Neutrophil (primary cell): ENCODE measurements around the gene SEC31A.
A peak's percentile ranks its signal among the peaks of the same experiment; 100 is the strongest.

Experiments
- H3K27ac ChIP-seq: fragments of 200-600 bp; sonication (generic); 2 replicates; pipeline ENCODE4 v1.5.1; 2016; ENCODE audit warnings: mild to moderate bottlenecking, moderate library complexity
- H3K27me3 ChIP-seq: fragments of 200-600 bp; sonication (generic); 2 replicates; pipeline ENCODE4 v1.6.0; 2016; ENCODE audit warnings: mild to moderate bottlenecking
- H3K36me3 ChIP-seq: fragments of 200-600 bp; sonication (generic); 2 replicates; pipeline ENCODE4 v1.5.1; 2017
- H3K4me1 ChIP-seq, 2 experiments: fragments of 200-600 bp in 1 of 2; sonication (generic) in 1 of 2; 1 replicate in 1 of 2; 2 replicates in 1 of 2; pipeline versions ENCODE4 v1.5.1 to v1.6.1; 2013 to 2016; ENCODE audit warnings: low read depth in 1 of 2, low read length in 1 of 2, mild to moderate bottlenecking in 1 of 2, moderate library complexity in 1 of 2; ENCODE audit not compliant: control insufficient read depth in 1 of 2, insufficient read depth in 1 of 2
- H3K4me3 ChIP-seq, 2 experiments: fragments of 200-600 bp in 1 of 2; sonication (generic) in 1 of 2; 1 replicate in 1 of 2; 2 replicates in 1 of 2; pipeline ENCODE4 v1.5.1; 2013 to 2016; ENCODE audit warnings: low read depth in 1 of 2, low read length in 1 of 2, mild to moderate bottlenecking in 1 of 2, moderate library complexity in 1 of 2
- H3K9me3 ChIP-seq: fragments of 200-600 bp; sonication (generic); 2 replicates; pipeline ENCODE4 v1.5.1; 2016
- CTCF ChIP-seq: fragments of 200-600 bp; sonication (generic); IDR thresholded peaks from 2 replicates; pipeline ENCODE4 v1.5.1; 2016; ENCODE audit warnings: antibody characterized with exemption

Gene SEC31A

GRCh38 chr4:82891707-82892466, 934 bp upstream of the SEC31A start:
- TF ChIP-seq CTCF: no peak
- Histone ChIP-seq H3K4me1 (peaks cover 26 to 28% of the 10 kb centered on the region in 2 experiments), H3K27me3 (no peaks in the 10 kb centered on the region), H3K27ac (peak overlapping the region; percentile 93), H3K9me3 (no peaks in the 10 kb centered on the region), H3K4me3 (peak overlapping the region; percentile 84 to 93), H3K36me3 (peaks cover 21% of the 10 kb centered on the region)

GRCh38 chr4:82890528-82890900, 439 bp downstream of the SEC31A start:
- H3K27ac ChIP-seq: peak overlapping the region; percentile 93
- TF ChIP-seq CTCF: no peak

GRCh38 chr4:82889287-82889686, 1.7 kb downstream of the SEC31A start:
- no peak overlapping the region for H3K4me3 ChIP-seq
- peaks cover 14% of the 10 kb centered on the region for H3K36me3 ChIP-seq
- H3K27ac ChIP-seq: no peak overlapping the region
- no peak for TF ChIP-seq CTCF
- peaks cover 26 to 28% of the 10 kb centered on the region in 2 experiments for H3K4me1 ChIP-seq
- no peaks in the 10 kb centered on the region for H3K27me3 ChIP-seq
- H3K9me3 ChIP-seq: no peaks in the 10 kb centered on the region

More at GRCh38 chr4:82890528-82890900, 439 bp downstream of the SEC31A start:
- Histone ChIP-seq H3K4me1 (peaks cover 26 to 28% of the 10 kb centered on the region in 2 experiments), H3K4me3 (peak overlapping the region; percentile 84 to 93), H3K27me3 (no peaks in the 10 kb centered on the region), H3K36me3 (peaks cover 21% of the 10 kb centered on the region), H3K9me3 (no peaks in the 10 kb centered on the region)

GRCh38 chr4:82886147-82886942, 4.6 kb downstream of the SEC31A start:
- Histone ChIP-seq H3K4me1 (peaks cover 20 to 26% of the 10 kb centered on the region in 2 experiments), H3K9me3 (no peaks in the 10 kb centered on the region), H3K27ac (no peak overlapping the region), H3K27me3 (no peaks in the 10 kb centered on the region), H3K4me3 (no peak overlapping the region), H3K36me3 (no peaks in the 10 kb centered on the region)
- TF ChIP-seq CTCF: no peak

GRCh38 chr4:82885410-82885809, 5.5 kb downstream of the SEC31A start:
- no peaks in the 10 kb centered on the region for H3K9me3 ChIP-seq
- H3K4me3 ChIP-seq: no peak overlapping the region
- H3K4me1 ChIP-seq: peaks cover 18 to 24% of the 10 kb centered on the region in 2 experiments
- TF ChIP-seq CTCF: no peak
- H3K27ac ChIP-seq: no peak overlapping the region
- H3K36me3 ChIP-seq: no peaks in the 10 kb centered on the region
- no peaks in the 10 kb centered on the region for H3K27me3 ChIP-seq
